ENCODE results near the gene ADCY2.

ADCY2 gene

GRCh38 chr5:7515284-7515914 is 119.5 kb downstream of the ADCY2 start:
- DNase-seq (ENCODE audit: low spot score): no peak

- no peak for DNase-seq (ENCODE audit: low spot score)
These were observed 120.3 kb downstream of the ADCY2 start for GRCh38 chr5:7516253-7516652.

GRCh38 chr5:7517006-7517405 is 121.1 kb downstream of the ADCY2 start:
- DNase-seq (ENCODE audit: low spot score): no peak

GRCh38 chr5:7518947-7519560 is 123.1 kb downstream of the ADCY2 start:
- no peak for DNase-seq (ENCODE audit: low spot score)

- DNase-seq (ENCODE audit: low spot score): no peak
These were observed 123.6 kb downstream of the ADCY2 start for GRCh38 chr5:7519564-7519963.

DNA sequence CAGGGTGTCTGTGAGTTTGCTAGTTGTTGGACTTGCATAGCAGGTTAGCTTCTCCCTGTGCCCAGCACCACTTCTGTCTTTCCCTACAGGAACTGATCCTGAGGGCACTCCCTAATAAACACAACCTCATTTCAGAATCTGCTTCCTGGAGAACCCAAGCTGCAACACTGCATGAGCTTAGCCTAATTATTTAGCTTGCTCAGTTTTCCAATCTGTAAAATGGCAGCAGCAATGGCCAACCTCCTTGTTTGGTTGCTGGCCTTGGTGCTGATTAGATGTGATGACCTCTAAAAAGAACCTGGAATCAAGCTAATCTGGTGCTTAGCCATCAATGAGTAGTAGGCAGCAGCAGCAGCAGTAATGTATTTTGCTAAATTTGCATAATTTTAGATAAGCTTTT is 133.9 kb downstream of the ADCY2 start:
- DNase-seq (ENCODE audit: low spot score): no peak

DNA sequence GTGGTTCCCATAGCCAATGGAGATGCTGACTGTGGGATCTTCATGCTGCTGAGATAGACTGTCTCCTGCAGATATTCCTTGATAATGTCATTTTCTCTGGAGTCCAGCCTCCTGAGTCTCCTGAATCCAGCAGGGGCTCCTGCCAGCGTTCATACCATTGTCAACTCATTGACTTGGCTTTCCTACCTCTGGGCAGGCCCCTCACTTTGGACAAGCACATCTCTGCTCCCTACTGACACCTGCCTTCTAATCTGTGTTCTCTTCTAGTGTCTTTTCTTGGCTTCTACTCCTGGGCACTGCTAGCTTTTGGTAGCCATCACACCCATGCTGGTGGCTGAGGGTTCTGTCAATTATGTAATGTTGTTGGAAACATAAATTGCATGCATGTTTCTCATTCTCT is 138.0 kb downstream of the ADCY2 start:
- no peak for DNase-seq (ENCODE audit: low spot score)

DNA sequence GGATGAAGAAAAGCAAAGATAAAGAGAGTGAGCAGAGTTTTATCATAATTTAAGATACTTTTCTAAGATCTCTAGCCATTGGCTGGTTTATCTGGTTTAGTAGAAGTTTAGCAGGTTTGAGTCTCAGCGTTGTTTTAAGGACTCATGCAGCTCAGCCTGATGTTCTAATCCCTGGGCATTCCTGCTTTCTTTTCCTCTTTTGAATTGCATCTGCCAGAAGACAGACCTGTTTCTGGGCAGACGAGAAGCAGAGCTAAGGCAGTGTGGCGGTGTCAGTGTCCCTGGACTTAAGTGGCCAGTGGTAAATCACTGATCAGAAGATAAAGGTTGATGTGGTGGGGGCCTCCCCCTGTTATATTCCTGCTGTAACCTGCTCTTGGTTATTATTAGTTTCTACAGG is 138.6 kb downstream of the ADCY2 start:
- DNase-seq (ENCODE audit: low spot score): no peak

DNA sequence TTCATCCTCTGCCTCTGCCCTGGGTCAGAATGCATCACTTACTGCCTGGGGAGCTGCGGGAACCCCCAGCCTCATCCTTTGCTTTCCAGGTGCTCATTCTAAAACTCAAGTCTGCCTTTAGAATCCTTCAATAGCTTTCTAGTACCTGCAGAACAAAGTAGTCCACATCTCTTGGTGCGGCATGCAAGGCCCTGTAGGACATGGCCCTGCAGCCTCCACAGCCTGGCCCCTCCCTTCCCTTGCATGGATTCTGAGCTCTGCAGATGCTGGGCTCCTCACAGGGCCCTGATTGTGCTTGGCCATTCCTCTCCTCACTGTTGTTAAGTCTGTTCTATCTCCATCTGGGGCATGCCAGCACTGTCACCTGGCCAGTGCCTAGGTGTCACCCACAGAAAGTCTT is 141.6 kb downstream of the ADCY2 start:
- DNase-seq (ENCODE audit: low spot score): no peak

DNA sequence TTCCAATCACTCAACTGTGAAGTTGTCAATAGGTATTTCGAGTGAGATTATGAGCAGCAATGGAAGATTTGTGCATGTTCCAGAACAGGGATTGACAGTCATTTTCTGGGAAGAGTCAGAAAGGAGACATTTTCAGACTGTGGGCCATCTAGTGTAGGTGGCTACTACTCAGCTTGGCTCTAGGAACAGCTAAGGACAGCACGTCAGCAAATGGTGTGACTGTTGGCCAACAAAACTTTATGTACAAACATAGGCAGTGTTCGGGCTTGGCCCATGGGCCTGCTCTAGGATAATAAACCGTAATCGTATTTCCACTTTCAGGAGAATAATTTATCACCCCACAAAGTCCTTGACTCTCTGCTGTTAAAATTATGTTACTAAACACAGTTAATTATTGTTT is 143.6 kb downstream of the ADCY2 start:
- no peak for DNase-seq (ENCODE audit: low spot score)

GRCh38 chr5:7540736-7541485 is 145.0 kb downstream of the ADCY2 start:
- no peak for DNase-seq (ENCODE audit: low spot score)

DNA sequence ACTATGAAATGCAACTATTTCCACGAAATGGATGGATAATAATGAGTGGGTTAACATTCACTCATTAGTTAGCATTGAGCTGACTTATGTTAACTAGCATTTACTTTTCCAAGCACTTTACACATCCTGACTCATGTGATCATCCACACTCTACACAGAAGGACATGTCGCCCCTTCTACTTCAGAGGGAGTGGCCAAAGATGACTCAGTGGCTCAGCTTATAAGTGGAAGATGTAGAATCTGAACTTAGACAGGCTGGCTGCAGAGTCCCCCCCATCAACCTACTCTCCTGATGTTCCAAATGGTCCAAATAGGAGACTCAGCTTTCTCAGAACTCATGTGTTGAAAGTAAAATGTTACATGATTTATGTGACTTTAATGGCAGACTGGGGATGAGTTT is 146.0 kb downstream of the ADCY2 start:
- no peak for DNase-seq (ENCODE audit: low spot score)

DNA sequence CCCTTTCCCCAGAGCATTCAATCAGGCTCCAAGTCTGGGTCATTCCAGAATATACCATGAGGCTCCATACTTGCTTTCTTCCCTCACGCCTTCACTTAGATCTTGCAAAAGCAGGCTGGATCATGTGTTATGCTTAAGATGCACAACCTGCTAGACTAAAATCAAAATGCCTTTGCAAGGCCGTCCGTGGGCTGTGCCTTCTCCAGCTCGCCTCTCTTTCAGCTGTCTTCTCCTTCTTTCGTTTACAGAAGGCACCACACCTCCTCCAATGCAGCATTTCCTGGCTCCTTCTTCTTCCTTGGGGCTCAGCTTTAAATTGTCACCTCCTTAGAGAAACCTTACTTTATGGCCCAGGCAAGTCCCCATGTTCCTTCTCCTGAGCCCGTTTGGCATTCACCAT is 150.6 kb downstream of the ADCY2 start:
- no peak for DNase-seq (ENCODE audit: low spot score)

DNA sequence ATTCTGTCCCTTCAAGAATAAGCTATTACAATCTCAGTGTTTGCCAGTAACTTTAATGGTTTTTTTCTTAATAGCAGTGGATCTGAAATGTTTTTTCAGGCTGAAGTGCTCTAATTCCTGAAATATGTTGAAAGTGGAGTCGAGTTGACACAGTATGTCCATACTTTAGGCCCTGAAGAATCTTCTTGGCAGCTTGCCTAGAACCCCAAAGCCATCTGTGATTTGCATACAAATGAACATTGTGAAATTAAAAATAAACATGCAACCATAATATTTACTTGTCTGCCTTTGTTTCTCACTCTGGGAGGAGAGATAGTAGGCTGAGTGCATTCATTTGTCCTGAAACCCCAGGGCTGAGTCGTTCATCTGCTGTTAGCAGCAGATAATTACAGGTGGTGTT is 152.7 kb downstream of the ADCY2 start:
- no peak for DNase-seq (ENCODE audit: low spot score)

DNA sequence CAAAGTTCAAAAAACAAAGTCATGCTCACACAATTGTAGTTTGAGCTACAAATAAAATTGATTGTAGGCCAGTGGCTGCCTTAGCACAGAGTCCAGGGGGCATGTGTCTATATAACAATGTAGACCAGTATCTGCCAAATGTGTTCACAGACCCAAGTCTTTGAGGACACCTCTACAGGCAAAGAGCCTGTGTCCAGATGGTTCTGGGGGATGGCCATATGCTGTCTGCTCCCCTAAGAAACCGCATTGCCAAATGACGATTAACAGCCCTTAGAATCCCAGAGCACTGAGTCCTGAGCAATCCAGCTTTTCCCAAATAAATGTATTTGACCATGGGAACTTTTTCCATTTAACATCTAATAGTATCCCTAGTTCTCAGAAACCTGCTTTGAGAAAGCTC is 169.6 kb downstream of the ADCY2 start:
- DNase-seq (ENCODE audit: low spot score): no peak

DNA sequence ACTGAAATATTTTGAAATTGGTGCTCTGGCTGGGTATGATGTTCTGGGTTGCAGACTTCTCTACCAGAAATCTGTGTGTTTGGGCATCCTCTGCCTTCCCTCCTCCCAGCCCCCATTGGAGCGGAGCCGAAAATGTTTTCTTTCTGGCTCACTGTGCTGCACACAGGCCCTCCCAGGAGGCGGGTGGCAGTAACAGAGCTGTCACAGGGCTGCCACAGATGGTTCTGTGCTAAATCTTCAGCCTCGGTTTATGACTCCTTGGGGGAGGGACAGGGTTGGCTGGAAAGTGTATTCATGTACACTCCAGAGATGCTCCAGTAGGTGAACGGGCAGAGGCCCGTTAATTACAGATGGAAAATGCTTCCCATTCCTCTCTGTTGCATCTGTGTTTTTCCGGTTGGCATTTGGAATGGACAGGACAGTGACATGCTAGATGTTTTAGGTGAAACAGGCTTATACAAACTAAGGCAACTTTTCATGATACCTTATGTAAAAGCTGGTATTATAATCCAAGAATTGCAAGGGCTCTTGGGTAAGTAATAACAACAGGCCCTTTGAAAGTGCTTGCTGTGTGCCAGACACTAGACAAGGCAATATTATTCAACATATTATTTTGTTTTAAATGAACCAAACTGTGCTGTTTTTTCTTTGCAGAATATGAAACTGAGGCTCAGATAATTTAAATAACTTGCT is 180.2 kb downstream of the ADCY2 start:
- no peak for DNase-seq (ENCODE audit: low spot score)

- DNase-seq (ENCODE audit: low spot score): no peak
These were observed 181.4 kb downstream of the ADCY2 start for GRCh38 chr5:7577381-7577780.

DNA sequence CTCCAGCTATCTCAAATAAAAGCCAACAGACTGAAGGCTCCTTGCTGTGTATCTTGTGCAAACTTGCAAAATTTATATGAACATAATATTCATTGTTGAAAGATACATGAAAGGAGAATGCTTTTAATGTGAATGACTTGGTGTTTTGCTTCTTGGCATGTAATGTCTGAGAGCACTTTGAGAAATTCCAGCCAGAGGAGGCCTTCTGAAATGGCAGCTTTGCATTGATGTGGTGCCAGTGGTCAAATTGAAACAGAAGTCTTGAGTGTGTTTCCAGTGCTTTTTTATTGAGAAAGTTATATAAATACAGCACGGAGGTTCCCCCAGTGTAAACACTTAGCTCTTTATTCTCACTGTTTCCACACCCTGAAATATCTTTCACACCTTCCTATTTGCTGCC is 182.1 kb downstream of the ADCY2 start:
- DNase-seq (ENCODE audit: low spot score): no peak

- DNase-seq (ENCODE audit: low spot score): no peak
These were observed 188.8 kb downstream of the ADCY2 start for GRCh38 chr5:7584749-7585148.

DNA sequence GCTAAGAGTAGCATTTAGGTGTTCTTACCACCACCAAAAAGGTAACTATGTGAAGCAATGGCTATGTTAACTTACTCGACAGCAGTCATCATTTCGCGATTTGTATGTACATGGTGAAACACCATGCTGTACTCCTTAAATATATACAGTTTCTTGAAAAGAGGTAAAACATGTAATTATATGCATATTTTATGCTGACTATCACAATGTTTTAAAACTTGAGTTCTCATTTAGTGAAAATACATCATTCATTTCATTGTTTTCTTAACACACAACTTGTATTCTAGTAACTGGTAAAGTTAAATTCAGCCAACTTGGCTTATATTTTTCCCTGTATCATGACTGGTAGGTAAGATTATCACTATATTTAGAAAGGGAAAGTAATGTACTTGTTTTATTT is 189.9 kb downstream of the ADCY2 start:
- no peak for DNase-seq (ENCODE audit: low spot score)

DNA sequence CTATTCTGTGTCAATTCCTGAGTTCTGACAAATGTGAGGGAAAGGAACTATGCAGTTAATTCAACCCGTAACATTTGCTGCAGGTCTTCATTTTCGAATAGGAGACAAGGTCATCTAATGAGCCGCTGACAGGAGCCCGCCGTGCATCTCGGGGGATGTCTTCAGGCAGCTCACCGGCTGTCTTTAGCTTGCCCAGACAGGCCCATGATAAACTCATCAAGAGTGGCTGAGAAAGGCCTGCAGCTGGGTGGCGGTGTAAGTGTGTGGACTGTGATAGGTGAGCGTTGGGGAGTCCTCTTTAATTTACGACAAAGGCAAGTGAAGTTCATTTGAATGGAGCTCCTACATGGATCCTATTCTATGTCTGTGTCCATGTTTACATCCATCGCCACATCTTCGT is 190.5 kb downstream of the ADCY2 start:
- DNase-seq (ENCODE audit: low spot score): no peak

DNA sequence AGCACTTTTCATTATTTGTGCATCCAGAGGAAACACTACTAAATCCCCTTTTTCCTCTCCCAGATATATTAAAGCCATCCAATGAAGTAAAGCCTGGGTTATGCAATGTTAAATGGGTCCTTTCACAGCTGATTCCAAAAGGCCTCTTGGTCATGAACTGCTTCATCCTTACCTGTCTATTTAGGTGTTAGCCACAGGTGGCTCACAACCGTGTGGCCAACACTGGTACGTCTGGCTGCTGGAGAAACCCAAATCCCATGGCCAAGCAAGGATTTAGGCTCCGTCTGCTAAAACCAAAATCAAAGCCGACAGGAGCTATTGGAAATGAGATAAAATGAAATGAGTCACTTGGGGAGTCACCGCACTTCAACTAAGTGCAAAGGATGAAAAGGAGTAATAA is 193.9 kb downstream of the ADCY2 start:
- DNase-seq (ENCODE audit: low spot score): no peak

- DNase-seq (ENCODE audit: low spot score): no peak
These were observed 197.0 kb downstream of the ADCY2 start for GRCh38 chr5:7592910-7593309.
